HepG2 (cell line): ENCODE results near the gene C1orf159. TPM values are rescaled to one million over a fixed set of nuclear protein-coding genes. Genes with fewer than 3 reads are reported as not detected.

ENCODE experiments used
- ATAC-seq: fragments of 200-7000 bp; cut with Tn5 transposase; 3 replicates; pipeline ENCODE4 v1.9.1; 2020; ENCODE audit warnings: mild to moderate bottlenecking, moderate library complexity
- BruUV-seq: library from RNA; stranded (reverse); fragments of 400-500 nt; replicated peaks from 2 replicates; lab custom pipeline; 2021; lab: Mats Ljungman, UMichigan
- CTCF ChIA-PET: fragments of 300-600 bp; formaldehyde crosslinking; extraction: SDS; loops from one replicate; lab custom pipeline; 2021; ENCODE audit warnings: low total read pairs, inconsistent platforms, low intra/inter-chr PET ratio; lab: Yijun Ruan, JAX
- POLR2A ChIA-PET: fragments of 350-600 bp; sonication (Branson Sonifier 250); formaldehyde crosslinking; loops from one replicate; lab custom pipeline; 2020; ENCODE audit warnings: antibody characterized with exemption, inconsistent platforms; lab: Yijun Ruan, JAX
- DNase-seq: peaks from one replicate; pipeline ENCODE4 v3.0.0-alpha.2; 2015; ENCODE audit warnings: low spot score
- FAIRE-seq: peaks from 3 replicates; lab custom pipeline; 2011; peaks lifted over from hg19 to GRCh38; lab: Jason Lieb, UNC
- H2AFZ ChIP-seq: one replicate; pipeline ENCODE4 v1.6.1; 2011; ENCODE audit warnings: low read length, inconsistent platforms
- H3K27ac ChIP-seq: fragments of 300-600 bp; 3 replicates; pipeline ENCODE4 v1.8.0; 2011; ENCODE audit warnings: mixed run types, mild to moderate bottlenecking, mixed read lengths, low read length, inconsistent platforms; ENCODE audit not compliant: insufficient read depth; ENCODE audit errors: extremely low read length
- H3K27me3 ChIP-seq, 2 experiments: fragments of 200-600 bp in 1 of 2; 2 replicates in 1 of 2; 3 replicates in 1 of 2; pipeline versions ENCODE4 v1.6.0 to v1.8.0; 2011; ENCODE audit warnings: low read length in 2 of 2, mild to moderate bottlenecking in 2 of 2, moderate library complexity in 2 of 2, inconsistent platforms in 1 of 2; ENCODE audit not compliant: insufficient read depth in 2 of 2, control insufficient read depth in 1 of 2
- H3K36me3 ChIP-seq, 2 experiments: fragments of 200-600 bp in 1 of 2; replicated peaks in 1 of 2; 2 replicates in 1 of 2; 3 replicates in 1 of 2; pipeline versions ENCODE4 v1.5.1 to v1.8.0; 2011; ENCODE audit warnings: low read length in 2 of 2, inconsistent platforms in 1 of 2; ENCODE audit not compliant: insufficient read depth in 2 of 2, control insufficient read depth in 1 of 2
- H3K4me1 ChIP-seq: 2 replicates; pipeline ENCODE4 v1.5.1; 2012; ENCODE audit warnings: low read length, inconsistent platforms; ENCODE audit not compliant: insufficient read depth
- H3K4me2 ChIP-seq: 2 replicates; pipeline ENCODE4 v1.6.0; 2011; ENCODE audit warnings: low read depth, low read length, inconsistent platforms
- H3K4me3 ChIP-seq, 3 experiments: fragments of 200-600 bp in 1 of 3; sonication (generic), shearing (Covaris generic) in 1 of 3; replicated peaks in 1 of 3; 2 replicates each; pipeline ENCODE4 v1.5.1; 2011 to 2016; ENCODE audit warnings: low read length in 3 of 3, inconsistent platforms in 2 of 3, low read depth in 2 of 3, mild to moderate bottlenecking in 2 of 3, control low read depth in 1 of 3, mixed read lengths in 1 of 3; ENCODE audit not compliant: insufficient read depth in 1 of 3
- H3K79me2 ChIP-seq: one replicate; pipeline ENCODE4 v1.6.1; 2011; ENCODE audit warnings: low read length, inconsistent platforms; ENCODE audit not compliant: insufficient read depth
- H3K9ac ChIP-seq: 2 replicates; pipeline ENCODE4 v1.6.0; 2011; ENCODE audit warnings: mild to moderate bottlenecking, low read depth, low read length, inconsistent platforms; ENCODE audit not compliant: insufficient read depth
- H3K9me3 ChIP-seq: 2 replicates; pipeline ENCODE4 v1.5.1; 2012; ENCODE audit warnings: mild to moderate bottlenecking, low read length
- H4K20me1 ChIP-seq: 2 replicates; pipeline ENCODE4 v1.6.0; 2011; ENCODE audit warnings: inconsistent platforms, mild to moderate bottlenecking, low read length, moderate library complexity; ENCODE audit not compliant: insufficient read depth
- CEBPB ChIP-seq: IDR thresholded peaks from 2 replicates; pipeline ENCODE4 v1.6.1; 2011; ENCODE audit warnings: low read depth, low read length, improper control_type of control experiment, borderline replicate concordance
- KLF11 ChIP-seq: IDR thresholded peaks from 2 replicates; pipeline ENCODE4 v1.6.1; 2016; ENCODE audit warnings: missing compliant biosample characterization
- MTA3 ChIP-seq: sonication (generic); formaldehyde crosslinking; IDR thresholded peaks from 2 replicates; pipeline ENCODE4 v1.4.0; 2020; ENCODE audit warnings: missing genetic modification reagents
- RARG ChIP-seq: sonication (generic); formaldehyde crosslinking; IDR thresholded peaks from 2 replicates; pipeline ENCODE4 v1.4.0; 2020; ENCODE audit warnings: low read depth, mild to moderate bottlenecking, missing genetic modification reagents
- SP4 ChIP-seq: sonication (generic); formaldehyde crosslinking; IDR thresholded peaks from 2 replicates; pipeline ENCODE4 v1.8.1; 2023; ENCODE audit warnings: mild to moderate bottlenecking, missing genetic modification reagents
- WGBS: methylation state at CpG from one replicate; pipeline ENCODE4 v1.1.6; 2017; ENCODE audit warnings: low lambda C conversion rate; 5-methylcytosine and 5-hydroxymethylcytosine counted together
- in situ Hi-C: cut with HindIII; loops from 2 replicates; pipeline ENCODE4 v1.10.0; 2017; ENCODE audit warnings: low pct_unique_long_range_greater_than_20kb; ENCODE audit not compliant: extremely low pct_ligation_motif_present
- intact Hi-C: fragments of 100-400 bp; cut with micrococcal nuclease; formaldehyde crosslinking; loops from one replicate; pipeline ENCODE4 v1.10.0; 2022; ENCODE audit not compliant: unreplicated experiment
- polyA plus RNA-seq, 8 experiments: library from polyadenylated mRNA; depleted of rRNA in 3 of 8; stranded (reverse) in 7 of 8; unstranded in 1 of 8; fragments of >200 nt; fragmentation: Illumina TruSeq in 4 of 8; extraction: Trizol in 4 of 8; gene quantifications; 2 replicates each; pipeline versions ENCODE4 v1.2.1 to v1.2.3, GENCODE V29; 2011 to 2016; ENCODE audit warnings: low read depth in 4 of 8, missing spikeins in 1 of 8, mixed read lengths in 1 of 8; ENCODE audit not compliant: insufficient read depth in 1 of 8
- total RNA-seq, 5 experiments: library from RNA; depleted of rRNA; stranded (reverse); fragments of >200 nt; fragmentation: Illumina TruSeq; extraction: Trizol; gene quantifications; 2 replicates each; pipeline ENCODE4 v1.2.3, GENCODE V29; 2016; ENCODE audit warnings: low read depth in 1 of 5

The C1orf159 gene
- total and polyA plus RNA-seq, 2 of the 13 experiments (the other 11 are each of a cell fraction or from before 2014, with no cell fraction given), result 3.8 to 6.7 TPM

- no peak for TF ChIP-seq MTA3 (CRISPR knock-in tag)
- 0 out of 2 replicates have a peak, but pooled peaks have one; percentile 17 for TF ChIP-seq RARG (CRISPR knock-in tag)
Measured at GRCh38 chr1:1063261-1063944, 52.5 kb downstream of the C1orf159 start (continued).

DNA sequence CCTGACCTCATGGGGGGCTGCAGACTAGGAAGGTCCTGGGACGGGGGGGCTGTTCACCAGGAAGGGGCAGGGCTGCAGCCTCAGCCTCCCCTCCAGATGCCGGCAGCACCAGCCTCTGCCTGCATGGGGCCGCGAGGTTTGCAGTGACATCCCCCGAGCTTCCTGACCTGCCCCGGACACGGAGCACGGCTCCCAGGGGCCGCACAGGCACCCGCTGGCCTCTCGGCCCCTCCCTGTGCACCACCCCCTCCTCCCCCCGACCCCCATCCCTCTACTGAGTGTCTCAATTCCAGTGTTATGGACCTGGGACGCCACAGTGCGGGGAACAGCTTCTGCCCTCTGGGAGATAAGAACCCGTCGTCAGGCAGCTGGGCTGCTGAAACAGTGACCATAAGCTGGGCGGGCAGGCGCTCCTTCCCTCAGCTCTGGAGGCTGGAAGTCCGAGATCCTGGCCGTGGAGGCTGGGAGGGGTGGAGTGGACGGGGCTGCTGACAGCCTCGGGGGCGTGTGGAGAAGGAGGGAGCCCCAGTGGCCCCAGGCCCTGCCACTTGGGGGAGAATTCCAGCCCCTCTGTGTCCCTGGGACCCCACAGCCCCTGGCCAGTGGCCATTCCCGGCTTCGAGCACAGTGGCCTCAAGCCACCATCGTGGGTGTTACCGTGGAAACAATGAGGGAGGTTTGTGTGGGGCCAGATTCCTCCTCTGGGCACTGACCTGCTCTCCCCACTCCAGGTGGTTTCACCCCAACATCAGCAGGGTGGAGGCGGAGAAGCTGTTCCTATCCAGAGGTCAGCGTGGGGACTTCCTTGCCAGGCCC lies 53.3 kb downstream of the C1orf159 start:
- intact Hi-C loops, result no loop called here
- 76% methylated on average over 9 of the region's 29 CpGs for WGBS
- H3K27ac ChIP-seq, result no peak overlapping the region
- H4K20me1 ChIP-seq, result no peaks in the 10 kb centered on the region
- ChIA-PET POLR2A (no interaction called here), CTCF (no interaction called here)
- no peak overlapping the region for H3K9ac ChIP-seq
- FAIRE-seq (no peak), DNase-seq (no peak), ATAC-seq (no peak)
- H3K36me3 ChIP-seq, result no peaks in the 10 kb centered on the region
- in situ Hi-C loops, result no loop called here
- no TSS peak for BruUV-seq
- peak overlapping the region; percentile 93; the same call in 1 of the 2 replicates for H3K4me2 ChIP-seq
- H3K79me2 ChIP-seq, result no peaks in the 10 kb centered on the region
- peaks cover 49% of the 10 kb centered on the region for H3K4me1 ChIP-seq
- no peaks in the 10 kb centered on the region for H3K9me3 ChIP-seq
- peak overlapping the region in 1 of 3 experiments; percentile 70; a peak in 1 of 6 replicates for H3K4me3 ChIP-seq
- H2AFZ ChIP-seq, result no peak overlapping the region
- no peak for TF ChIP-seq SP4 (CRISPR knock-in tag)
- TF ChIP-seq CEBPB, result no peak
- no peak for TF ChIP-seq KLF11 (CRISPR knock-in tag)
- no peaks in the 10 kb centered on the region for H3K27me3 ChIP-seq
